Thoracic aorta (tissue), 2 donors: ENCODE results near the gene CATSPERE. TPM values are rescaled to one million over a fixed set of nuclear protein-coding genes. Genes with fewer than 3 reads are reported as not detected.

ENCODE experiments used
- ATAC-seq: fragments of 150-250 bp; one replicate; pipeline ENCODE4 v1.8.0; 2017; ENCODE audit warnings: low read depth; ENCODE audit not compliant: insufficient number of reproducible peaks, low FRiP score
- DNase-seq: peaks from one replicate; pipeline ENCODE4 v3.0.0-alpha.2; 2020; ENCODE audit warnings: low spot score
- H3K27ac ChIP-seq, 2 donors: fragments of 200-600 bp; sonication (generic); 1 replicate in 1 of 2; 2 replicates in 1 of 2; pipeline ENCODE4 v1.5.1; 2016; ENCODE audit warnings: mild to moderate bottlenecking in 2 of 2, moderate library complexity in 2 of 2
- H3K27me3 ChIP-seq: fragments of 200-600 bp; sonication (generic); replicated peaks from 2 replicates; pipeline ENCODE4 v1.6.0; 2016; ENCODE audit warnings: mild to moderate bottlenecking; ENCODE audit not compliant: insufficient read depth
- H3K36me3 ChIP-seq: fragments of 200-600 bp; sonication (generic); one replicate; pipeline ENCODE4 v1.5.1; 2016
- H3K4me1 ChIP-seq, 2 donors: fragments of 200-600 bp; sonication (generic); 1 replicate in 1 of 2; 2 replicates in 1 of 2; pipeline versions ENCODE4 v1.5.1 to v1.6.0; 2016; ENCODE audit warnings: low read depth in 2 of 2, mild to moderate bottlenecking in 1 of 2; ENCODE audit not compliant: control insufficient read depth in 1 of 2
- H3K4me3 ChIP-seq: fragments of 200-600 bp; sonication (generic); 2 replicates; pipeline ENCODE4 v1.5.1; 2016; ENCODE audit warnings: mild to moderate bottlenecking
- H3K9me3 ChIP-seq: fragments of 200-600 bp; sonication (generic); 2 replicates; pipeline ENCODE4 v1.5.1; 2016
- total RNA-seq, 2 donors: library from RNA; depleted of rRNA; stranded (reverse); fragments of >200 nt; gene quantifications; one replicate each; pipeline versions ENCODE4 v1.1.0 to v1.2.3, GENCODE V29; 2016
- TF ChIP-seq, protein P1 (sequence below): fragments of 200-600 bp; sonication (generic); IDR thresholded peaks from one replicate; pipeline ENCODE4 v1.5.1; 2019; ENCODE audit warnings: antibody characterized with exemption

The CATSPERE gene
- total RNA-seq, 2 donors from 2014 or later: 0.14 to 1.3 TPM

- ATAC-seq: no peak
- TF ChIP-seq, protein P1, sequence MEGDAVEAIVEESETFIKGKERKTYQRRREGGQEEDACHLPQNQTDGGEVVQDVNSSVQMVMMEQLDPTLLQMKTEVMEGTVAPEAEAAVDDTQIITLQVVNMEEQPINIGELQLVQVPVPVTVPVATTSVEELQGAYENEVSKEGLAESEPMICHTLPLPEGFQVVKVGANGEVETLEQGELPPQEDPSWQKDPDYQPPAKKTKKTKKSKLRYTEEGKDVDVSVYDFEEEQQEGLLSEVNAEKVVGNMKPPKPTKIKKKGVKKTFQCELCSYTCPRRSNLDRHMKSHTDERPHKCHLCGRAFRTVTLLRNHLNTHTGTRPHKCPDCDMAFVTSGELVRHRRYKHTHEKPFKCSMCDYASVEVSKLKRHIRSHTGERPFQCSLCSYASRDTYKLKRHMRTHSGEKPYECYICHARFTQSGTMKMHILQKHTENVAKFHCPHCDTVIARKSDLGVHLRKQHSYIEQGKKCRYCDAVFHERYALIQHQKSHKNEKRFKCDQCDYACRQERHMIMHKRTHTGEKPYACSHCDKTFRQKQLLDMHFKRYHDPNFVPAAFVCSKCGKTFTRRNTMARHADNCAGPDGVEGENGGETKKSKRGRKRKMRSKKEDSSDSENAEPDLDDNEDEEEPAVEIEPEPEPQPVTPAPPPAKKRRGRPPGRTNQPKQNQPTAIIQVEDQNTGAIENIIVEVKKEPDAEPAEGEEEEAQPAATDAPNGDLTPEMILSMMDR: no peak
- Histone ChIP-seq H3K36me3 (no peaks in the 10 kb centered on the region), H3K27me3 (no peaks in the 10 kb centered on the region), H3K9me3 (no peaks in the 10 kb centered on the region), H3K4me3 (no peak overlapping the region), H3K27ac (no peak overlapping the region), H3K4me1 (peaks cover 34 to 39% of the 10 kb centered on the region in 2 donors)
- DNase-seq: no peak
Observed at GRCh38 chr1:244667797-244668196, 206.7 kb downstream of the CATSPERE start.

- peak overlapping the region; percentile 60 for H3K4me3 ChIP-seq
- TF ChIP-seq, protein P1: no peak
- no peak for ATAC-seq
Observed at GRCh38 chr1:244672946-244673682, 212.0 kb downstream of the CATSPERE start.

DNA sequence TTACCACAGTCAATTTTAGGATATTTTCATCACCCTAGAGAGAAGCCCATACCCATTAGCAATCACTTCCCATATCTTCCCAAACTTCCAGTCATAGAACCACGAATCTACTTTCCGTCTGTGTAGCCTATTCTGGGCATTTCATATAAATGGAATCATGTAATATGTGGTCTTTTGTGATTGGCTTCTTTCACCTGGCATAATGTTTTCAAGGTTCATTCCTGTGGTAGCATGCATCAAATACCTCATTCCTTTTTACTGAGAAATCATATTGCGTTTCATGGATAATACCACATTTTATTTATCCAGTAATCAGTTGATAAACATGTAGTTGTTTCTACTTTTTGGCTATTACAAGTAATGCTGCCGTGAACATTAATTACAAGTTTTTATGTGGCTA is 213.4 kb downstream of the CATSPERE start:
- Histone ChIP-seq H3K4me1 (peaks cover 17 to 44% of the 10 kb centered on the region in 2 donors), H3K27ac (peak overlapping the region; percentile 45 to 79), H3K36me3 (no peaks in the 10 kb centered on the region), H3K4me3 (no peak overlapping the region), H3K27me3 (no peaks in the 10 kb centered on the region), H3K9me3 (no peaks in the 10 kb centered on the region)
- TF ChIP-seq, protein P1: no peak
- ATAC-seq: no peak
- DNase-seq: no peak

More at GRCh38 chr1:244672946-244673682, 212.0 kb downstream of the CATSPERE start:
- Histone ChIP-seq H3K9me3 (no peaks in the 10 kb centered on the region), H3K4me1 (peaks cover 18 to 34% of the 10 kb centered on the region in 2 donors), H3K27me3 (no peaks in the 10 kb centered on the region), H3K36me3 (no peaks in the 10 kb centered on the region), H3K27ac (peak overlapping the region; percentile 59 to 79)
- DNase-seq: no peak

GRCh38 chr1:244675167-244675566 is 214.1 kb downstream of the CATSPERE start:
- peaks cover 13 to 44% of the 10 kb centered on the region in 2 donors for H3K4me1 ChIP-seq
- no peaks in the 10 kb centered on the region for H3K27me3 ChIP-seq
- TF ChIP-seq, protein P1: no peak
- no peaks in the 10 kb centered on the region for H3K9me3 ChIP-seq
- DNase-seq (no peak), ATAC-seq (no peak)
- no peak overlapping the region for H3K27ac ChIP-seq
- H3K4me3 ChIP-seq: no peak overlapping the region
- H3K36me3 ChIP-seq: no peaks in the 10 kb centered on the region

GRCh38 chr1:244678697-244679096 is 217.6 kb downstream of the CATSPERE start:
- ATAC-seq: no peak
- TF ChIP-seq, protein P1: no peak
- Histone ChIP-seq H3K27me3 (no peaks in the 10 kb centered on the region), H3K4me3 (no peak overlapping the region), H3K27ac (no peak overlapping the region), H3K4me1 (peaks cover 8 to 29% of the 10 kb centered on the region in 2 donors), H3K36me3 (no peaks in the 10 kb centered on the region), H3K9me3 (no peaks in the 10 kb centered on the region)
- no peak for DNase-seq
